IMR-90 (cell line): ENCODE measurements around the gene L3MBTL4. TPM values are rescaled to one million over a fixed set of nuclear protein-coding genes. Genes with fewer than 3 reads are reported as not detected.
"Not testable (repeated sequence)": the region's sequence is repeated elsewhere in the genome, so short reads cannot be mapped to it uniquely, and the experiment has no call there.

Experiments used
- ATAC-seq: fragments of 200-7000 bp; cut with Tn5 transposase; 2 replicates; pipeline ENCODE4 v1.9.1; 2020; ENCODE audit warnings: low read depth, mild to moderate bottlenecking, moderate library complexity
- BruUV-seq: library from RNA; stranded (reverse); fragments of 400-500 nt; replicated peaks from 2 replicates; lab custom pipeline; 2021; lab: Mats Ljungman, UMichigan
- CTCF ChIA-PET: fragments of 300-600 bp; formaldehyde crosslinking; extraction: SDS; loops from one replicate; lab custom pipeline; 2021; ENCODE audit warnings: antibody characterized with exemption; lab: Yijun Ruan, JAX
- POLR2A ChIA-PET: fragments of 300-600 bp; sonication (Branson Sonifier 250); formaldehyde crosslinking; loops from one replicate; lab custom pipeline; 2022; ENCODE audit warnings: antibody characterized with exemption; ENCODE audit not compliant: unreplicated experiment; lab: Charles Lee
- DNase-seq: peaks from one replicate; pipeline ENCODE4 v3.0.0; 2013
- H2AFZ ChIP-seq: replicated peaks from 2 replicates; pipeline ENCODE3; 2013; ENCODE audit warnings: low read length, mild to moderate bottlenecking; ENCODE audit not compliant: poor library complexity
- H2AK5ac ChIP-seq: 2 replicates; pipeline ENCODE4 v1.6.1; 2013; ENCODE audit warnings: low read depth, low read length, inconsistent platforms
- H2AK9ac ChIP-seq: replicated peaks from 2 replicates; pipeline ENCODE3; 2013; ENCODE audit warnings: mild to moderate bottlenecking, low read depth, low read length, moderate library complexity; ENCODE audit not compliant: poor library complexity
- H2BK120ac ChIP-seq: 2 replicates; pipeline ENCODE4 v1.6.1; 2013; ENCODE audit warnings: low read depth, low read length, inconsistent platforms
- H2BK15ac ChIP-seq: 3 replicates; pipeline ENCODE4 v1.6.1; 2013; ENCODE audit warnings: low read depth, low read length, inconsistent platforms
- H2BK20ac ChIP-seq: 2 replicates; pipeline ENCODE4 v1.6.1; 2013; ENCODE audit warnings: low read depth, mild to moderate bottlenecking, inconsistent platforms, low read length, moderate library complexity
- H2BK5ac ChIP-seq: 2 replicates; pipeline ENCODE4 v1.6.1; 2013; ENCODE audit warnings: mild to moderate bottlenecking, low read depth, low read length, inconsistent platforms; ENCODE audit not compliant: poor library complexity, severe bottlenecking
- H3K14ac ChIP-seq: replicated peaks from 2 replicates; pipeline ENCODE4 v1.6.1; 2013; ENCODE audit warnings: low read depth, low read length, inconsistent platforms
- H3K18ac ChIP-seq: 2 replicates; pipeline ENCODE4 v1.6.1; 2013; ENCODE audit warnings: low read depth, low read length, control low read depth
- H3K23ac ChIP-seq: 2 replicates; pipeline ENCODE4 v1.6.1; 2013; ENCODE audit warnings: low read depth, low read length, inconsistent platforms
- H3K27ac ChIP-seq: 2 replicates; pipeline ENCODE4 v1.5.1; 2013; ENCODE audit warnings: mild to moderate bottlenecking, control low read depth, low read length; ENCODE audit not compliant: insufficient read depth
- H3K27me3 ChIP-seq: 2 replicates; pipeline ENCODE4 v1.6.1; 2013; ENCODE audit warnings: low read length; ENCODE audit not compliant: control insufficient read depth, insufficient read depth
- H3K36me3 ChIP-seq: 2 replicates; pipeline ENCODE4 v1.6.1; 2013; ENCODE audit warnings: low read length, mixed read lengths; ENCODE audit not compliant: control insufficient read depth, insufficient read depth
- H3K4ac ChIP-seq: 2 replicates; pipeline ENCODE4 v1.6.1; 2013; ENCODE audit warnings: low read depth, low read length, inconsistent platforms
- H3K4me1 ChIP-seq: 2 replicates; pipeline ENCODE4 v1.6.1; 2013; ENCODE audit warnings: low read length, mixed read lengths; ENCODE audit not compliant: control insufficient read depth, insufficient read depth
- H3K4me2 ChIP-seq: 2 replicates; pipeline ENCODE4 v1.6.1; 2013; ENCODE audit warnings: low read depth, mild to moderate bottlenecking, control low read depth, low read length, moderate library complexity
- H3K4me3 ChIP-seq: 2 replicates; pipeline ENCODE4 v1.5.1; 2013; ENCODE audit warnings: low read depth, mild to moderate bottlenecking, control low read depth, low read length, moderate library complexity; ENCODE audit not compliant: insufficient read depth
- H3K56ac ChIP-seq: 2 replicates; pipeline ENCODE4 v1.6.1; 2013; ENCODE audit warnings: low read length, inconsistent platforms; ENCODE audit not compliant: insufficient read depth; ENCODE audit errors: extremely low read depth
- H3K79me1 ChIP-seq, 2 experiments: 2 replicates each; pipeline ENCODE4 v1.6.1; 2013; ENCODE audit warnings: low read length in 2 of 2, inconsistent platforms in 1 of 2, low read depth in 1 of 2
- H3K9ac ChIP-seq: 2 replicates; pipeline ENCODE4 v1.6.1; 2013; ENCODE audit warnings: low read depth, low read length, control low read depth
- H3K9me1 ChIP-seq: 2 replicates; pipeline ENCODE4 v1.6.1; 2013; ENCODE audit warnings: low read length, inconsistent platforms; ENCODE audit not compliant: insufficient read depth
- H3K9me3 ChIP-seq: 2 replicates; pipeline ENCODE4 v1.6.1; 2013; ENCODE audit warnings: low read length; ENCODE audit not compliant: control insufficient read depth, insufficient read depth
- H4K20me1 ChIP-seq: 2 replicates; pipeline ENCODE4 v1.6.1; 2013; ENCODE audit warnings: low read length, inconsistent platforms; ENCODE audit not compliant: insufficient read depth
- H4K5ac ChIP-seq: 2 replicates; pipeline ENCODE4 v1.6.1; 2013; ENCODE audit warnings: mild to moderate bottlenecking, low read depth, low read length, control low read depth
- H4K8ac ChIP-seq, 2 experiments: 2 replicates each; pipeline ENCODE4 v1.6.1; 2013; ENCODE audit warnings: low read depth in 2 of 2, low read length in 2 of 2, control low read depth in 1 of 2, inconsistent platforms in 1 of 2
- H4K91ac ChIP-seq: 2 replicates; pipeline ENCODE4 v1.6.1; 2013; ENCODE audit warnings: low read depth, low read length, inconsistent platforms; ENCODE audit not compliant: insufficient read depth
- CEBPB ChIP-seq: IDR thresholded peaks from 2 replicates; pipeline ENCODE4 v1.6.1; 2012; ENCODE audit warnings: low read depth, low read length, improper control_type of control experiment
- MAFK ChIP-seq: IDR thresholded peaks from 2 replicates; pipeline ENCODE4 v1.6.1; 2012; ENCODE audit warnings: low read depth, low read length, improper control_type of control experiment
- MXI1 ChIP-seq: IDR thresholded peaks from 2 replicates; pipeline ENCODE4 v1.6.1; 2012; ENCODE audit warnings: low read depth, mild to moderate bottlenecking, low read length, moderate library complexity, borderline replicate concordance
- RFX5 ChIP-seq: IDR thresholded peaks from 2 replicates; pipeline ENCODE4 v1.8.0; 2012; ENCODE audit warnings: low read depth, mild to moderate bottlenecking, low read length, moderate library complexity
- WGBS, 2 experiments: methylation state at CpG; one replicate each; pipeline versions ENCODE4 v1.1.5 to v1.1.7; 2013; ENCODE audit warnings: missing lambda C conversion rate in 2 of 2; ENCODE audit not compliant: insufficient read length in 1 of 2; ENCODE audit errors: extremely low coverage in 2 of 2; 5-methylcytosine and 5-hydroxymethylcytosine counted together
- dilution Hi-C: fragments of 300-500 bp; cut with HindIII; formaldehyde crosslinking; loops from one replicate; pipeline ENCODE4 v1.14.3; 2018; ENCODE audit warnings: low sequenced_read_pairs; ENCODE audit not compliant: unreplicated experiment
- in situ Hi-C: fragments of 300-500 bp; cut with MboI; formaldehyde crosslinking; loops from 3 replicates; pipeline ENCODE4 v1.14.3; 2019; ENCODE audit warnings: low sequenced_read_pairs, inconsistent platforms, mixed read lengths
- intact Hi-C: fragments of 100-400 bp; cut with micrococcal nuclease; formaldehyde crosslinking; loops from 2 replicates; pipeline ENCODE4 v1.10.0; 2022
- polyA plus RNA-seq, 3 experiments: library from polyadenylated mRNA; depleted of rRNA; stranded (reverse); fragments of >200 nt; gene quantifications; 2 replicates each; pipeline ENCODE4 v1.2.3, GENCODE V29; 2012; ENCODE audit warnings: low replicate concordance in 1 of 3
- total RNA-seq: library from RNA; depleted of rRNA; stranded (reverse); fragments of >200 nt; gene quantifications from 2 replicates; pipeline ENCODE4 v1.2.3, GENCODE V29; 2012

L3MBTL4 gene
- total and polyA plus RNA-seq, 2 of the 4 experiments (the other 2 are of a cell fraction): under 0.01 to 0.02 TPM

DNA sequence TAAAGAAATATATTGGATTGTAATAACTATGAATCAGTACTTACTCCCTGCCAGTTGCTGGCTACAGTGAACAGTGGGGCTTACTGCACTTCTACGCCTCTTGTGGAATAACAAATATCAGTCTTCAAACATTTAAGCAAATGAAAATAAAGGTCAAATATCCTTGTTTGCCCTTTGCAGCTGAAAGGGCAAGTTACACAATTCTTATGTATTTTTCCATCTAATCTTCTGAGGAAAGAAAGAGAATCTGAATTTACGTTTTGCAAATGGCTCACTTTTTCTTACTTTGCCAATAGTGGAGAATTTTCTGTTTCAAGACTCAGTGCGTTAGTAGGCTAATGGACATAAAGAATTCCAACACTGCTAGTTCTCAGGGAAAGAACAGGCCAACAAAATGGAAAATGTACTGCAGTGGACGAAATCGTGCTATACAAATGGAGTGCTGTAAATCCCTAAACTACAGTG, 362.2 kb downstream of the L3MBTL4 start:
- no peak overlapping the region for H2AK5ac ChIP-seq
- DNase-seq (peak; percentile 7), ATAC-seq (no peak)
- H4K20me1 ChIP-seq: no peaks in the 10 kb centered on the region
- no peak overlapping the region for H2BK20ac ChIP-seq
- BruUV-seq: no TSS peak
- no peak overlapping the region for H3K14ac ChIP-seq
- H2BK120ac ChIP-seq: no peak overlapping the region
- H3K4me1 ChIP-seq: peaks cover 6% of the 10 kb centered on the region
- no peak overlapping the region for H2AFZ ChIP-seq
- no peak overlapping the region for H3K4ac ChIP-seq
- no peak overlapping the region for H2BK15ac ChIP-seq
- no peaks in the 10 kb centered on the region for H3K79me1 ChIP-seq
- TF ChIP-seq MXI1 (no peak), CEBPB (no peak), RFX5 (no peak), MAFK (no peak)
- intact Hi-C loops (no loop called here), in situ Hi-C loops (no loop called here), dilution Hi-C loops (no loop called here)
- no peak overlapping the region for H2AK9ac ChIP-seq
- POLR2A ChIA-PET: no interaction called here
- no peak overlapping the region for H4K5ac ChIP-seq
- H3K56ac ChIP-seq: no peak overlapping the region
- H3K9me3 ChIP-seq: no peaks in the 10 kb centered on the region
- 0 out of 2 replicates have a peak, but pooled peaks cover 2% of the 10 kb centered on the region for H3K9me1 ChIP-seq
- WGBS, 2 experiments: 83% methylated on average over 1 of the region's 5 CpGs; no CpG with 5 or more reads in 1 of the 2 experiments
- no peak overlapping the region for H4K8ac ChIP-seq
- H3K23ac ChIP-seq: no peak overlapping the region
- H4K91ac ChIP-seq: no peak overlapping the region
- no peaks in the 10 kb centered on the region for H3K27me3 ChIP-seq
- H3K9ac ChIP-seq: no peak overlapping the region
- no peak overlapping the region for H2BK5ac ChIP-seq
- CTCF ChIA-PET: no interaction called here
- no peak overlapping the region for H3K4me2 ChIP-seq
- H3K27ac ChIP-seq: no peak overlapping the region
- H3K18ac ChIP-seq: no peak overlapping the region
- H3K4me3 ChIP-seq: no peak overlapping the region
- H3K36me3 ChIP-seq: no peaks in the 10 kb centered on the region

DNA sequence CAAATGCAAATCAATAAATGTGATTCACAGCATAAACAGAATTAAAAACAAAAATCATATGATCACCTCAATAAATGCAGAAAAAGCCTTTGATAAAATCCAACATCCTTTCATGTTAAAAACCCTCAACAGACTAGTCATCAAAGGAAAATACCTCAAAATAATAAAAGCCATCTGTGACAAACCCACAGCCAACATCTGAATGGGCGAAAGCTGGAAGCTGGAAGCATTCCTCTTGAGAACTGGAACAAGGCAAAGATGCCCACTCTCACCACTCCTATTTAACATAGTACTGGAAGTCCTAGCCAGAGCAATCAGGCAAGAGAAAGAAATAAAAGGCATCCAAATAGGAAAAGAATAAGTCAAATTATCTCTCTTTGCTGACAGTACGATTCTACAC, 367.1 kb downstream of the L3MBTL4 start:
- H3K27ac ChIP-seq, H3K27me3 ChIP-seq, BruUV-seq, H3K56ac ChIP-seq, H3K4me1 ChIP-seq, H3K9ac ChIP-seq, H3K9me3 ChIP-seq, H3K18ac ChIP-seq, dilution Hi-C loops, H2AK9ac ChIP-seq, H3K79me1 ChIP-seq, intact Hi-C loops, H3K9me1 ChIP-seq, H3K4me3 ChIP-seq, H4K8ac ChIP-seq, H2BK120ac ChIP-seq, H2BK5ac ChIP-seq, H3K23ac ChIP-seq, H3K36me3 ChIP-seq, H4K20me1 ChIP-seq, H3K4ac ChIP-seq, H2BK20ac ChIP-seq, H3K4me2 ChIP-seq, H4K91ac ChIP-seq, ATAC-seq, H2AK5ac ChIP-seq, H2BK15ac ChIP-seq, H3K14ac ChIP-seq, DNase-seq, in situ Hi-C loops, POLR2A ChIA-PET, H4K5ac ChIP-seq, H2AFZ ChIP-seq: not testable (repeated sequence)
- CTCF ChIA-PET: interaction anchor here (0.6 kb wide), 1 partner anchor 514 kb away, joined by 3 read pairs; no protein-coding TSS in a partner anchor
- no CpG with 5 or more reads among the region's 2 CpGs for WGBS, 2 experiments
